GM06990 (cell line): ENCODE data around the gene VCL.
A peak's percentile ranks its signal among the peaks of the same experiment; 100 is the strongest.

Experiments used
- DNase-seq: peaks from one replicate; pipeline ENCODE4 v3.0.0-alpha.2; 2011; ENCODE audit not compliant: insufficient read length; ENCODE audit errors: extremely low read depth
- H3K27me3 ChIP-seq: replicated peaks from 2 replicates; pipeline ENCODE4 v1.6.0; 2011; ENCODE audit warnings: low read length; ENCODE audit not compliant: control insufficient read depth, insufficient read depth
- H3K36me3 ChIP-seq: 2 replicates; pipeline ENCODE4 v1.5.1; 2011; ENCODE audit warnings: low read length; ENCODE audit not compliant: control insufficient read depth, insufficient read depth
- H3K4me3 ChIP-seq: replicated peaks from 2 replicates; pipeline ENCODE4 v1.5.1; 2011; ENCODE audit warnings: low read depth, mild to moderate bottlenecking, control low read depth, low read length
- TF ChIP-seq, protein P1 (sequence below): IDR thresholded peaks from 2 replicates; pipeline ENCODE4 v1.5.1; 2011; ENCODE audit warnings: low read length, control low read depth, mild to moderate bottlenecking, inconsistent platforms; ENCODE audit not compliant: insufficient read depth, poor library complexity, severe bottlenecking

The VCL gene

DNA sequence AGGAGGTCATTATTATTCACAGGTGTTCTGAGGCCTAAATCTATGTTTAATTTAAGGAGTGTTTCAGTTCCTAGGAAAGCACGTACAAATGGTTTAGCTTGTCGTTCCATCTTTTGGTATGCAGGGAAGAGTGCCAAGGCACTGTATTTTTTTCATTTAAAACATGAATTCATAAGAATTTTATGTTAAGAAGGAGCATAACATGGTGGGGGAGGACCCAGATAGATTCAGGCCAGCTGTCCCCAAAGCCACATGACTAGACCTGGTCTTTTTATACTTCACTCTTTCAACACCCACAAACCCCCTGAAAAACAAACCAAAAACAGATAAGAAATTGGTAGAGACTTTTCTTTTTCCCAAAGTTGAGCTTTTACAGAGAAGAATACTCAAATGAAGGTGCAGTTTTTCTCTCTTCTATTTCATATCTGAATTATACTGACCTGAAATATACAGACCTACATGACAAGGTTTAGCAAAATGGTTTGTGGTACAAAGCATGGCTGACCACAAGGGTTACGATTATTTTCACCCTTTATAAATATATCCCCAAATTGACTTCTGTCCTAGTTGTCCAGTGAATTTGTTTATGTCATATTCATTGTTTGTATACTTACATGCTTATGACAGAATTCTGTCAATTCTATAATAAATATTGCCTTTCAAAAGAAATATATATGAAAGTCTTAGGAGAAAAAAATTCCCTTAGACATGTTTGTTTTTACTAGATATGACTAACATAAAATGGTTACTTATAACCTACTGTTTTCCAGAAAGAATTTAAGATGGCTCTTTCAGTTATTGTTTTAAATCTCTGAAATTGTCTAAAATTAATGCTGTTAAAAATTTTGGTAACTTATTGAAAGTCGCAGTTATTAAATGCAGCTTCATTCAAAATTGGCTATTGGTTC is 81.4 kb downstream of the VCL start:
- TF ChIP-seq, protein P1, sequence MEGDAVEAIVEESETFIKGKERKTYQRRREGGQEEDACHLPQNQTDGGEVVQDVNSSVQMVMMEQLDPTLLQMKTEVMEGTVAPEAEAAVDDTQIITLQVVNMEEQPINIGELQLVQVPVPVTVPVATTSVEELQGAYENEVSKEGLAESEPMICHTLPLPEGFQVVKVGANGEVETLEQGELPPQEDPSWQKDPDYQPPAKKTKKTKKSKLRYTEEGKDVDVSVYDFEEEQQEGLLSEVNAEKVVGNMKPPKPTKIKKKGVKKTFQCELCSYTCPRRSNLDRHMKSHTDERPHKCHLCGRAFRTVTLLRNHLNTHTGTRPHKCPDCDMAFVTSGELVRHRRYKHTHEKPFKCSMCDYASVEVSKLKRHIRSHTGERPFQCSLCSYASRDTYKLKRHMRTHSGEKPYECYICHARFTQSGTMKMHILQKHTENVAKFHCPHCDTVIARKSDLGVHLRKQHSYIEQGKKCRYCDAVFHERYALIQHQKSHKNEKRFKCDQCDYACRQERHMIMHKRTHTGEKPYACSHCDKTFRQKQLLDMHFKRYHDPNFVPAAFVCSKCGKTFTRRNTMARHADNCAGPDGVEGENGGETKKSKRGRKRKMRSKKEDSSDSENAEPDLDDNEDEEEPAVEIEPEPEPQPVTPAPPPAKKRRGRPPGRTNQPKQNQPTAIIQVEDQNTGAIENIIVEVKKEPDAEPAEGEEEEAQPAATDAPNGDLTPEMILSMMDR = no peak
- no peaks in the 10 kb centered on the region for H3K36me3 ChIP-seq
- DNase-seq = no peak
- H3K27me3 ChIP-seq = no peaks in the 10 kb centered on the region
- no peak overlapping the region for H3K4me3 ChIP-seq

DNA sequence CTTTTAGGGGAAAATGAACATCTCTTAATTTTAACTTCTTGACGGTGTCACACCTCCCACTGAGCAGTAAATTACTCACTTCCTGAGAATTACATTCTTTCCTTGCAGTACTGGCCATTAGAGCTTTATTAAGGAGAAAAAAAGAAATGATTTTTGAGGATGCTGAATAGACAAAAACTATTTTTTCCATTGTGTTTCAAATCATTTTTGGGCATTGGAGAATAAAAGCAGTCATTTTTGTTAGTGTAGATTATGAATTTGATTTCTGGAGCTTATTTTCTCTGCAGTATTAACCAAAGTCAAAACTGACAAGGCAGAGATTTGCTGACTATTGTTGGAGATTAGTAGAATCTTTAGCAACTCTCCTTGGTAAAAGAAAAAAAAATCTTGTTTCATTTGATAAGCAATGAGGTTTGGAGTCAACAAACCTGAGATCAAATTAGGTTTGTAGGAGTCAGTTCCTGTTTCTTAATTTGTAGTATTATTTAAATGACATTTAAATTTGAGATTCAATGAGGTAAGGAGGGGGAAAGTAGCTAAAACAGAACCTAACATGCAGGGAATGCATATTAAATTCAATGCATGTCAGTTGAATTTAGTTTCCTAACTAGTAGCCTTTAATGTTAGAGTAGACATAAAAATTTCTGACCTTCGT is 82.1 kb downstream of the VCL start:
- Histone ChIP-seq H3K36me3 (no peaks in the 10 kb centered on the region), H3K4me3 (no peak overlapping the region), H3K27me3 (no peaks in the 10 kb centered on the region)
- TF ChIP-seq, protein P1 = no peak
- no peak for DNase-seq

DNA sequence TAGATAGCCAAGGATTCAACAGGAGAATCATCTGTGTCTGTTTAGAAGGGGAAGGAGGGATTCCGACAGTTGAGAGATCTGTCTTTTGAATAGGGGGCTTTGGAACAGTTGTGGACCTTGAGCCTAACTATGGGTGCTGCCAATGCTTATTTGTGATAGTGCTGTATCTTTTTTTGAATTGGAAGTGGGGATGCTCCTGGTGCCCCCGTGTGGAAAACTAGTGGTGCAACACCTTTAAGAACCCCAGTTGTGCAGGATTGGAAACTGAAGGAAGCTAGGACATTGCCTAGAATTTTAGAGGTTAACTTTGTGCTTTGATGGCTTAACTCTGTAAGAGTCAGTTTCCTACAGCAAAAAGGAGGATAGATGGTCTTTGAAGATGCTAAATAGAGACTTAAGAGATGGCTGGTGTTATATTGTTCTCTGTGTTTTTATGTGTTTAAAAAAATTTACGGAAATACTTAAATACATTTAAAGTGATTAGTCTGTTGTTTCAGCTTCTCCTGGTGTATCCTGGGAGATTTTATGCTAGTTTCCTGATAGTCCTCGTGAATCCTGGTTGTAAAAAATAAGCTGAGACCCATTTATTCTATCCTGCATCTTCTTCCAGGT is 83.4 kb downstream of the VCL start:
- no peak for DNase-seq
- H3K4me3 ChIP-seq = no peak overlapping the region
- no peaks in the 10 kb centered on the region for H3K36me3 ChIP-seq
- H3K27me3 ChIP-seq = no peaks in the 10 kb centered on the region
- TF ChIP-seq, protein P1 = peak; percentile 79

DNA sequence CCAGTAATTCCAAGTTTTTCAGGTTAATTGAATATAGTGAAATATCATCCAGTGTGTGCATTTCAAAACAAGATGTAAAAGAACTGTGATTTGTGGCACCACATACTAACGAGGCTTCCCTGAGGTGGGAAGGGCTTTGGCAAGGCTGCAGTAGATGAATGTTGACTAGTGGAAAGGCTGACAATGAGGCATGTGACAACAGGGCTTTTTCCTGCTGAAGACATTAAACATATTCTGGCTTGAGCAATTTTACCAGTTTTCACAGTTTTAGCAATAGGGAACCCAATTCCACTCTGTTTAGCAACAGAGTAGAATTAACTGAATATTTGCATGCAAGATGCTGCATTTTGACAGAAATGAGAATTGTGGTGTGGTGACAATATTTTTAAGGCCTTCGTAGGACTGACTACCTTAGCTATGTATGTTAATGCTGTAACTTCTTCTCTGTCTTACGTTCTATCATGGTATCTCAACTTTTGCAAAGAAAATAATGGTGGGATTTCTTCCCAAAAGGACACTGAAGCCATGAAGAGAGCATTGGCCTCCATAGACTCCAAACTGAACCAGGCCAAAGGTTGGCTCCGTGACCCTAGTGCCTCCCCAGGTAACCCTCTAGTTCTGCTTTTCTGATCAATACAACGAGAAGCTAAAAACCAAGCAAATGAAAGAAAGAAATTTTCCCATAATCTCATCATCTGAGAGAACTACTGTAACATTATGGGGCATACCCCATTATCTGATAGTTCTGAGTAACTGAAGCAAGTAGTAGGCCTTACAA is 84.2 kb downstream of the VCL start:
- TF ChIP-seq, protein P1 = no peak
- no peaks in the 10 kb centered on the region for H3K27me3 ChIP-seq
- H3K4me3 ChIP-seq = no peak overlapping the region
- no peak for DNase-seq
- H3K36me3 ChIP-seq = no peaks in the 10 kb centered on the region

DNA sequence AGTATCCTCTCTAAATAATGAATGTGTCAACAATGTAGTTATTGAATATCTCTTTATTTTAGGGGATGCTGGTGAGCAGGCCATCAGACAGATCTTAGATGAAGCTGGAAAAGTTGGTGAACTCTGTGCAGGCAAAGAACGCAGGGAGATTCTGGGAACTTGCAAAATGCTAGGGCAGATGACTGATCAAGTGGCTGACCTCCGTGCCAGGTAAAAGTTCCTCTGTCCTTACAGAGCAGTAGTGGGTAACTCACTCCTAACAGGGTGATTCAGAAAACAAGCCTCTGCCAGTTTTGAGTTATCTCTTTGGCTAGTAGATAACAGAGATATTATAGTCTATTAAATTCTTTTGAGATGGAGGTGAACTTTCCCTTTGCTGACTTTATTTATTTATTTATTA is 85.4 kb downstream of the VCL start:
- Histone ChIP-seq H3K27me3 (no peaks in the 10 kb centered on the region), H3K36me3 (no peaks in the 10 kb centered on the region), H3K4me3 (no peak overlapping the region)
- no peak for DNase-seq
- TF ChIP-seq, protein P1 = no peak
